ENCODE data around the gene ABCA2. TPM values are rescaled to one million over a fixed set of nuclear protein-coding genes. Genes with fewer than 3 reads are reported as not detected.

Gene ABCA2
- total and polyA plus RNA-seq, 3 donors from 2014 or later: 33.6 to 65.5 (median 56.0) TPM

- no peak overlapping the region for H3K4me3 ChIP-seq
- H3K9me3 ChIP-seq: no peaks in the 10 kb centered on the region
- H3K36me3 ChIP-seq (ENCODE audit: low read depth, missing control alignments): no peaks in the 10 kb centered on the region
- no peak for DNase-seq
- TF ChIP-seq CTCF (IDR thresholded peaks at IDR 0.05) (no peak), POLR2A (IDR thresholded peaks at IDR 0.05) (no peak)
- H3K27me3 ChIP-seq: no peaks in the 10 kb centered on the region
- H3K4me1 ChIP-seq: peaks cover 21% of the 10 kb centered on the region
- intact Hi-C loops (cut with DNase I; ENCODE audit: low total_unique reads): no loop called here
- no peak overlapping the region for H3K27ac ChIP-seq
- 17 to 30% methylated on average over 7 to 9 of the region's 12 CpGs for WGBS, 2 donors
Observed at GRCh38 chr9:136995772-136996311, 32.2 kb downstream of the ABCA2 start.

GRCh38 chr9:136995362-136995761 lies 32.7 kb downstream of the ABCA2 start:
- no peak for DNase-seq
- Histone ChIP-seq H3K4me3 (peak overlapping the region in 1 of 2 donors; percentile 44), H3K36me3 (ENCODE audit: low read depth, missing control alignments) (no peaks in the 10 kb centered on the region), H3K27ac (no peak overlapping the region), H3K27me3 (no peaks in the 10 kb centered on the region), H3K9me3 (no peaks in the 10 kb centered on the region), H3K4me1 (peaks cover 21% of the 10 kb centered on the region)
- intact Hi-C loops (cut with DNase I; ENCODE audit: low total_unique reads): no loop called here
- WGBS, 2 donors: 40 to 46% methylated on average over 8 to 30 of the region's 30 CpGs
- TF ChIP-seq CTCF (IDR thresholded peaks at IDR 0.05) (no peak), POLR2A (IDR thresholded peaks at IDR 0.05) (no peak)

- no peak for TF ChIP-seq POLR2A (IDR thresholded peaks at IDR 0.05)
- TF ChIP-seq CTCF (IDR thresholded peaks at IDR 0.05): no peak
- no peak overlapping the region for H3K27ac ChIP-seq
- H3K9me3 ChIP-seq: no peaks in the 10 kb centered on the region
- DNase-seq: no peak
- peaks cover 21% of the 10 kb centered on the region for H3K4me1 ChIP-seq
- H3K36me3 ChIP-seq (ENCODE audit: low read depth, missing control alignments): no peaks in the 10 kb centered on the region
- H3K27me3 ChIP-seq: no peaks in the 10 kb centered on the region
- intact Hi-C loops (cut with DNase I; ENCODE audit: low total_unique reads): no loop called here
- H3K4me3 ChIP-seq: peak overlapping the region; percentile 12 to 44
- 50 to 63% methylated on average over 11 to 40 of the region's 40 CpGs for WGBS, 2 donors
Observed at GRCh38 chr9:136994888-136995230, 33.2 kb downstream of the ABCA2 start.

- Histone ChIP-seq H3K4me1 (peaks cover 21% of the 10 kb centered on the region), H3K27ac (no peak overlapping the region)
- whole genome bisulfite sequencing, 2 donors: 70 to 78% methylated on average over 52 to 54 of the region's 54 CpGs
Observed at GRCh38 chr9:136994180-136994887, 33.7 kb downstream of the ABCA2 start.

More at GRCh38 chr9:136994180-136994887, 33.7 kb downstream of the ABCA2 start:
- Histone ChIP-seq H3K27me3 (no peaks in the 10 kb centered on the region), H3K36me3 (ENCODE audit: low read depth, missing control alignments) (no peaks in the 10 kb centered on the region), H3K9me3 (no peaks in the 10 kb centered on the region), H3K4me3 (peak overlapping the region; percentile 12 to 44)
- intact Hi-C loops (cut with DNase I; ENCODE audit: low total_unique reads): no loop called here
- DNase-seq: no peak
- TF ChIP-seq POLR2A (IDR thresholded peaks at IDR 0.05) (no peak), CTCF (IDR thresholded peaks at IDR 0.05) (no peak)
